ENCODE results near the gene CEACAM7. TPM values are rescaled to one million over a fixed set of nuclear protein-coding genes. Genes with fewer than 3 reads are reported as not detected.

The CEACAM7 gene
- total RNA-seq, 1 donor from 2014 or later = not detected

- DNase-seq (peak; percentile 16), ATAC-seq (ENCODE audit: low read depth) (no peak)
- H3K27ac Mint-ChIP-seq = no peak overlapping the region
- no peaks in the 10 kb centered on the region for H3K9me3 Mint-ChIP-seq
- peaks cover 4% of the 10 kb centered on the region for H3K4me1 Mint-ChIP-seq
- H3K27me3 Mint-ChIP-seq = peaks cover 44% of the 10 kb centered on the region
- POLR2A ChIA-PET = no interaction called here
- no peaks in the 10 kb centered on the region for H3K36me3 Mint-ChIP-seq (ENCODE audit: low read depth)
- intact Hi-C loops (cut with micrococcal nuclease) = no loop called here
- H3K4me3 Mint-ChIP-seq = no peak overlapping the region
- CTCF ChIA-PET = no interaction called here
- TF ChIP-seq CTCF (IDR thresholded peaks at IDR 0.05) = no peak
Observed at GRCh38 chr19:41705393-41706174, 17.5 kb upstream of the CEACAM7 start.

GRCh38 chr19:41703602-41704293 lies 15.7 kb upstream of the CEACAM7 start:
- Mint-ChIP-seq H3K4me3 (no peak overlapping the region), H3K4me1 (peaks cover 7% of the 10 kb centered on the region), H3K9me3 (no peaks in the 10 kb centered on the region), H3K36me3 (ENCODE audit: low read depth) (no peaks in the 10 kb centered on the region), H3K27ac (no peak overlapping the region), H3K27me3 (peaks cover 47% of the 10 kb centered on the region)
- no peak for DNase-seq
- intact Hi-C loops (cut with micrococcal nuclease) = no loop called here
- ATAC-seq (ENCODE audit: low read depth) = no peak
- CTCF ChIA-PET = no interaction called here
- no peak for TF ChIP-seq CTCF (IDR thresholded peaks at IDR 0.05)
- POLR2A ChIA-PET = no interaction called here

- peaks cover 38% of the 10 kb centered on the region for H3K27me3 Mint-ChIP-seq
- CTCF ChIA-PET = no interaction called here
- H3K4me3 Mint-ChIP-seq = no peak overlapping the region
- DNase-seq = no peak
- H3K4me1 Mint-ChIP-seq = peaks cover 8% of the 10 kb centered on the region
- POLR2A ChIA-PET = no interaction called here
- no peaks in the 10 kb centered on the region for H3K9me3 Mint-ChIP-seq
- H3K27ac Mint-ChIP-seq = no peak overlapping the region
- no peak for ATAC-seq (ENCODE audit: low read depth)
- H3K36me3 Mint-ChIP-seq (ENCODE audit: low read depth) = no peaks in the 10 kb centered on the region
- no peak for TF ChIP-seq CTCF (IDR thresholded peaks at IDR 0.05)
- intact Hi-C loops (cut with micrococcal nuclease) = no loop called here
Observed at GRCh38 chr19:41702171-41702651, 14.1 kb upstream of the CEACAM7 start.

GRCh38 chr19:41701401-41702075 lies 13.5 kb upstream of the CEACAM7 start:
- intact Hi-C loops (cut with micrococcal nuclease) = no loop called here
- no peak overlapping the region for H3K27ac Mint-ChIP-seq
- peaks cover 5% of the 10 kb centered on the region for H3K4me1 Mint-ChIP-seq
- no peaks in the 10 kb centered on the region for H3K9me3 Mint-ChIP-seq
- H3K27me3 Mint-ChIP-seq = peaks cover 34% of the 10 kb centered on the region
- POLR2A ChIA-PET = no interaction called here
- no peak overlapping the region for H3K4me3 Mint-ChIP-seq
- ATAC-seq (ENCODE audit: low read depth) (no peak), DNase-seq (no peak)
- CTCF ChIA-PET = no interaction called here
- no peaks in the 10 kb centered on the region for H3K36me3 Mint-ChIP-seq (ENCODE audit: low read depth)
- no peak for TF ChIP-seq CTCF (IDR thresholded peaks at IDR 0.05)
